PC-9 (cell line): ENCODE measurements around the gene ERP27. TPM values are rescaled to one million over a fixed set of nuclear protein-coding genes. Genes with fewer than 3 reads are reported as not detected.

ENCODE experiments used
- BruUV-seq: library from RNA; stranded (reverse); fragments of 400-500 nt; replicated peaks from 2 replicates; lab custom pipeline; 2021; lab: Mats Ljungman, UMichigan
- CTCF ChIA-PET: fragments of 300-600 bp; sonication (Branson Sonifier 250); formaldehyde crosslinking; loops from one replicate; lab custom pipeline; 2022; ENCODE audit warnings: antibody characterized with exemption; lab: Charles Lee
- POLR2A ChIA-PET: fragments of 300-600 bp; sonication (Branson Sonifier 250); formaldehyde crosslinking; loops from one replicate; lab custom pipeline; 2022; ENCODE audit warnings: antibody characterized with exemption; ENCODE audit not compliant: unreplicated experiment; lab: Charles Lee
- DNase-seq, 2 experiments: peaks; one replicate each; pipeline versions ENCODE4 v3.0.0 to v3.0.0-alpha.2; 2015 to 2022; ENCODE audit warnings: mixed read lengths in 1 of 2
- H2AFZ ChIP-seq: fragments of 200-600 bp; sonication (generic); 2 replicates; pipeline ENCODE4 v1.8.1; 2017; ENCODE audit warnings: antibody characterized with exemption
- H3F3A ChIP-seq: fragments of 200-600 bp; sonication (generic); 2 replicates; pipeline ENCODE4 v1.8.1; 2017; ENCODE audit warnings: antibody characterized with exemption, mild to moderate bottlenecking, low read depth; ENCODE audit not compliant: insufficient read depth
- H3K27ac ChIP-seq: fragments of 200-600 bp; sonication (generic); 2 replicates; pipeline ENCODE4 v1.6.1; 2016; ENCODE audit warnings: mixed run types
- H3K27me3 ChIP-seq: fragments of 200-600 bp; sonication (generic); 2 replicates; pipeline ENCODE4 v1.6.1; 2016; ENCODE audit warnings: low read depth, mixed run types; ENCODE audit not compliant: insufficient read depth
- H3K36me3 ChIP-seq: fragments of 200-600 bp; sonication (generic); 2 replicates; pipeline ENCODE4 v1.6.1; 2016; ENCODE audit warnings: low read depth, mixed run types
- H3K4me1 ChIP-seq: fragments of 200-600 bp; sonication (generic); replicated peaks from 2 replicates; pipeline ENCODE4 v1.6.1; 2016; ENCODE audit warnings: mixed run types; ENCODE audit not compliant: insufficient read depth
- H3K4me2 ChIP-seq: fragments of 200-600 bp; sonication (generic); 2 replicates; pipeline ENCODE4 v1.6.1; 2017; ENCODE audit warnings: mixed run types
- H3K4me3 ChIP-seq: fragments of 200-600 bp; sonication (generic); 2 replicates; pipeline ENCODE4 v1.6.1; 2016; ENCODE audit warnings: mixed run types
- H3K79me2 ChIP-seq: fragments of 200-600 bp; sonication (generic); 2 replicates; pipeline ENCODE4 v1.6.1; 2017; ENCODE audit warnings: low read depth, mixed run types
- H3K9me2 ChIP-seq: fragments of 200-600 bp; sonication (generic); 2 replicates; pipeline ENCODE4 v1.8.1; 2017; ENCODE audit warnings: mild to moderate bottlenecking; ENCODE audit not compliant: insufficient read depth
- H3K9me3 ChIP-seq: fragments of 200-600 bp; sonication (generic); 2 replicates; pipeline ENCODE4 v1.8.1; 2016; ENCODE audit warnings: low read depth; ENCODE audit not compliant: insufficient read depth
- H4K20me1 ChIP-seq: fragments of 200-600 bp; sonication (generic); 2 replicates; pipeline ENCODE4 v1.8.1; 2017; ENCODE audit not compliant: insufficient read depth
- CTCF ChIP-seq: fragments of 200-600 bp; sonication (generic); conservative IDR thresholded peaks from 2 replicates; pipeline ENCODE4 v1.6.1; 2017; ENCODE audit warnings: mixed run types, antibody characterized with exemption, mild to moderate bottlenecking, moderate library complexity
- EZH2 ChIP-seq: fragments of 200-600 bp; sonication (generic); IDR thresholded peaks from 2 replicates; pipeline ENCODE4 v1.8.0; 2017; ENCODE audit warnings: antibody characterized with exemption, low read depth
- intact Hi-C: fragments of 100-400 bp; cut with micrococcal nuclease; formaldehyde crosslinking; loops from one replicate; pipeline ENCODE4 v1.10.0; 2022; ENCODE audit not compliant: unreplicated experiment
- total RNA-seq: library from RNA; stranded (reverse); gene quantifications from 2 replicates; pipeline ENCODE4 v1.2.3, GENCODE V29; 2021

Gene ERP27
- total RNA-seq, 1 experiment from 2014 or later, result 33.4 TPM

GRCh38 chr12:14906114-14906513 lies 32.2 kb downstream of the ERP27 start:
- no peaks in the 10 kb centered on the region for H3K36me3 ChIP-seq
- intact Hi-C loops, result no loop called here
- ChIA-PET CTCF (interaction anchor here (0.6 kb wide), 1 partner anchor 667 kb away, joined by 3 read pairs; no protein-coding TSS in a partner anchor), POLR2A (interaction anchor here (0.6 kb wide), 1 partner anchor 633 kb away, joined by 4 read pairs; no protein-coding TSS in a partner anchor)
- H3K27me3 ChIP-seq, result no peaks in the 10 kb centered on the region
- DNase-seq, result no peak
- peaks cover 13% of the 10 kb centered on the region for H3K4me1 ChIP-seq
- no peak overlapping the region for H3K27ac ChIP-seq
- H3K79me2 ChIP-seq, result no peaks in the 10 kb centered on the region
- H3K9me2 ChIP-seq, result no peaks in the 10 kb centered on the region
- H3F3A ChIP-seq, result 0 out of 2 replicates have a peak, but pooled peaks cover 12% of the 10 kb centered on the region
- TF ChIP-seq CTCF (no peak), EZH2 (no peak)
- H4K20me1 ChIP-seq, result no peaks in the 10 kb centered on the region
- no peak overlapping the region for H3K4me2 ChIP-seq
- peaks cover 9% of the 10 kb centered on the region; the same call in 1 of the 2 replicates for H3K9me3 ChIP-seq
- H2AFZ ChIP-seq, result no peak overlapping the region
- no TSS peak for BruUV-seq
- H3K4me3 ChIP-seq, result no peak overlapping the region

GRCh38 chr12:14905269-14906004 lies 32.9 kb downstream of the ERP27 start:
- H3K27ac ChIP-seq, result no peak overlapping the region
- no peak for DNase-seq
- 0 out of 2 replicates have a peak, but pooled peaks cover 8% of the 10 kb centered on the region for H3F3A ChIP-seq
- POLR2A ChIA-PET, result no interaction called here
- intact Hi-C loops, result no loop called here
- BruUV-seq, result no TSS peak
- H3K4me3 ChIP-seq, result no peak overlapping the region
- no peaks in the 10 kb centered on the region for H3K27me3 ChIP-seq
- H3K9me2 ChIP-seq, result no peaks in the 10 kb centered on the region
- peaks cover 9% of the 10 kb centered on the region for H3K4me1 ChIP-seq
- CTCF ChIA-PET, result no interaction called here
- H3K79me2 ChIP-seq, result no peaks in the 10 kb centered on the region
- no peak for TF ChIP-seq CTCF
- no peak for TF ChIP-seq EZH2
- H3K4me2 ChIP-seq, result no peak overlapping the region
- no peaks in the 10 kb centered on the region for H3K36me3 ChIP-seq
- peaks cover 8% of the 10 kb centered on the region; the same call in 1 of the 2 replicates for H3K9me3 ChIP-seq
- H4K20me1 ChIP-seq, result no peaks in the 10 kb centered on the region
- no peak overlapping the region for H2AFZ ChIP-seq

GRCh38 chr12:14904854-14905253 lies 33.5 kb downstream of the ERP27 start:
- Histone ChIP-seq H3K27me3 (no peaks in the 10 kb centered on the region), H3K27ac (no peak overlapping the region), H2AFZ (no peak overlapping the region), H3F3A (0 out of 2 replicates have a peak, but pooled peaks cover 3% of the 10 kb centered on the region), H3K79me2 (no peaks in the 10 kb centered on the region), H3K9me3 (peaks cover 7% of the 10 kb centered on the region; the same call in 1 of the 2 replicates), H4K20me1 (no peaks in the 10 kb centered on the region), H3K4me2 (no peak overlapping the region), H3K36me3 (no peaks in the 10 kb centered on the region), H3K4me1 (peaks cover 4% of the 10 kb centered on the region), H3K4me3 (no peak overlapping the region), H3K9me2 (no peaks in the 10 kb centered on the region)
- ChIA-PET CTCF (no interaction called here), POLR2A (no interaction called here)
- intact Hi-C loops, result no loop called here
- BruUV-seq, result no TSS peak
- TF ChIP-seq EZH2 (no peak), CTCF (no peak)
- no peak for DNase-seq
